Activated CD4-positive, alpha-beta T cell treated with anti-CD3 and anti-CD28 coated beads for 24 hours (primary cell): ENCODE data around the gene ERLEC1.
"Not testable (repeated sequence)": the region's sequence is repeated elsewhere in the genome, so short reads cannot be mapped to it uniquely, and the experiment has no call there.

Source experiments
- DNase-seq, 2 donors: peaks; one replicate each; pipeline ENCODE4 v3.0.0-alpha.2; 2020; ENCODE audit warnings: low read depth in 2 of 2

ERLEC1 gene

GRCh38 chr2:53782676-53783075 is 4.2 kb upstream of the ERLEC1 start:
- DNase-seq = no peak

- no peak for DNase-seq
Observed at GRCh38 chr2:53784436-53784835, 2.4 kb upstream of the ERLEC1 start.

- DNase-seq = no peak
Observed at GRCh38 chr2:53785366-53785765, 1.5 kb upstream of the ERLEC1 start.

DNA sequence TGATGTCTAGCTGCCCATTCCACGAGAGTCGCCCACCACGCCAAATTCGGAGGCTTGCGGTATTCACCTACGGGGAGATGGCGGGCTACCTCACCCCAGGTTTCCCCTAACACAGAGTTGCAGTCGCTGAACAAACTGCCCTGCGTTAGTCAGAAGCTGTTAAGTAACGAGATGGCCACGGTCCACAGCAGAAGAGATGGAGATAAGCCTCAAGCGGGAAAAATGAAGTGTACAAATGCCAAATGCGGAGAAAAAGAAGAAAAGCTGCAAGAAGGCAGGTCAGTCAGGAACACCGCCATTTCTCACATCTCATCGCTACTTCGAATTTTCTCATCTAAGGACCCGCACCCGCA is 516 bp upstream of the ERLEC1 start:
- DNase-seq = no peak

GRCh38 chr2:53787614-53788289 is 908 bp downstream of the ERLEC1 start:
- no peak for DNase-seq

DNA sequence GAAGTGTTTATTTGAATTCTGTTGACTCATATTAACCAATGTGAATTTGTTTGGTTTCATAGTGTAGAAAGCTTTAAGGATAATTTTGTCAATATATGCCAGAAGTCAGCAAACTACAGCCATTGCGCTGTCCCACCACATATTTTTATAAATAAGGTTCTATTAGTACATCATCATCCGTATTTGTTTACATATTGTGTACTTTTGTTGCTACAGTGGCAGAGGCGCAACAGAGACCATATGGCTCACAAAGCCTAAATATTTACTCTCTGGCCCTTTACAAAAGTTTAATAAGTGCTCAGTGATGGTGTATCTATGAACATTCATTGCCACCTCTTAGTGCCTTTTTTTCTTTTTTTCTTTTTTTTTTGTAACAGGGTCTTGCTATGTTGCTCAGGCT is 6.4 kb downstream of the ERLEC1 start:
- DNase-seq = no peak

DNA sequence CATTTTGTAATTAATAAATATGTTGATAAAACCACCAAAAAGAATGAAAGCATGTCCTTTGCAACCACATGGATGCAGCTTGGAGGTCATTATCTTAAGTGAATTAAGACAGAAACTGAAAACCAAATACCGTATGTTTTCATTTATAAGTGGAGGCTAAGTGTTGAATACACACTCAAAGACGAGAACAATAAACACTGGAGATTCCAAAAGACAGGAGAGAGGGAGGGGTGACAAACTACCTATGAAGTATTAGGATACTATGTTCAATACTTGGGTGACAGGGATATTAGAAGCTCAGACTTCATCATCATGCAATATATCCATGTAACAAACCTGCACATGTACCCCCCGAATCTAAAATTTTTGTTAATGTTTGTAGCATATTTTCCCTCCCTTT is 7.0 kb downstream of the ERLEC1 start:
- no peak for DNase-seq

- no peak for DNase-seq
Observed at GRCh38 chr2:53801547-53801946, 14.7 kb downstream of the ERLEC1 start.

DNA sequence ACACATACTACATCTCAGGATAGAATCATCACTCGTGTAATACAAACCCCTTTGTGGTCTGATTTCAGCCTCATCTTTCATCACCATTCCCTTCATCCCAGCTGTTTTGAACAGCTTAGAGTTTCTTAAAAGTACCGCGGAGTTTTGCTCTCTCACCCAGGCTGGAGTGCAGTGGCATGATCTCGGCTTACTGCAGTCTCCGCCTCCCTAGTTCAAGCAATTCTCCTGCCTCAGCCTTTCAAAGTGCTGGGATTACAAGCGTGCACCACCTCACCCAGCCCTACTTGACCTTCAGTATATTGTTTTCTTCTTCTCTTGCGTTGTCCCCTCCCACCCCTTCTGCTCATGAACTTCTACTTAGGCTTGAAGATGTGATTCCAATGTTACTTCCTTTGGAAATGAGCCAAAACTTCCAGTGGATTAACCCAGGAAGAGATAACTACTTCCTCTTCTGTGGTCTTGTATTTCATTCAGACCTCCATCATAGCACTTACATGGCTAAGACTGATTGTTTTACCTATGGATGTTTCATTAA is 15.8 kb downstream of the ERLEC1 start:
- DNase-seq = no peak

- DNase-seq = no peak
Observed at GRCh38 chr2:53811601-53812000, 24.8 kb downstream of the ERLEC1 start.

- no peak for DNase-seq
Observed at GRCh38 chr2:53813151-53813550, 26.3 kb downstream of the ERLEC1 start.

GRCh38 chr2:53818854-53819435 is 32.1 kb downstream of the ERLEC1 start:
- DNase-seq = no peak

- DNase-seq = no peak
Observed at GRCh38 chr2:53819634-53820033, 32.8 kb downstream of the ERLEC1 start.

DNA sequence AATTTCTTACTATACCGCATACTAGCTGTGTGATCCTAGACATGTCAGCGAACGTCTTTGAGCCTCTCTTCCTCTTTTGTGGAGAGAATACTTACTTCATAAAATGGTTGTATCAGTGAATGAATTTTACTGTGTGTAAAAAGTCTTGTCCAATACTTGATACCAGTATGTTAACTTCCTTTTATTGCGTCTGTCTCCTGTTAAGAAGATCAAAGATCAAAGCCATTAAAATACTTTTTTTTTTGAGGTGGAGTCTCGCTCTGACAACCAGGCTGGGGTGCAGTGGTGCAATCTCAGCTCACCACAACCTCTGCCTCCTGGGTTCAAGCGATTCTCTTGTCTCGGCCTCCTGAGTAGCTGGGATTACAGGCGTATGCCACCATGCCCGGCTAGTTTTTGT is 33.2 kb downstream of the ERLEC1 start:
- no peak for DNase-seq

DNA sequence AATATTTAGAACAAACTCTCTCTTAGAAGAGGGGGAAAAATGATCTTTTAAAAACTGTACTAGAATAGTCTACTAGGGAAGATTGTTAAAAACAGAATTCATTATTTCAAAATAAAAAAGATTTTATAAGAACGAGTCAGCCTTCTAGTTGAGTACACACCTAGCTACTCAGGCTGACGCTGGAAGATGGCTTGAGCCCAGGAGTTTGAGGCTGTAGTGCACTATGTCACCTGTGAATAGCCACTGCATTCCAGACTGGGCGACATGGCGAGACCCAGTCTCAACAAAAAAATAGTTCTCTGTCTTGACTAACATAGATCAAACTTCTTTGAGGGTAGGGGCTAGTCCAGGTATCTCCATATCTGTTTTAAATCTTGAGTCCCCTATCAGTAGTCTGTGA is 33.9 kb downstream of the ERLEC1 start:
- DNase-seq = no peak

DNA sequence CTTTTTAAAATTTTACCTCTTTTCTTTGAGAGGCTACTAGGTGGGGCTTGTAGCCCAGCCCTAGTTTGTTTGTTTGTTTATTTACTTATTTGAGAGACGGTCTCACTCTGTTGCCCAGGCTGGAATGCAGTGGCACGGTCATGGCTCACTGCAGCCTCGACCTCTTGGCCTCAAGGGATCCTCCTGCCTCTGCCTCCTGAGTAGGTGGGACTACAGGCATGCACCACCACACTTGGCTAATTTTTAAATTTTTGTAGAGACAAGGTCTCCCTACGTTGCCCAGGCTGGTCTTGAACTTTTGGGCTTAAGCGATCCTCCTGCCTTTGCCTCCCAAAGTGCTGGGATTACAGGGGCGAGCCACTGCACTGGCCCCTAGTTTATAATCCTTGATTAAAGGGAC is 35.0 kb downstream of the ERLEC1 start:
- DNase-seq = no peak

GRCh38 chr2:53823639-53824038 is 36.8 kb downstream of the ERLEC1 start:
- not testable (repeated sequence) for DNase-seq

- no peak for DNase-seq
Observed at GRCh38 chr2:53826030-53826410, 39.2 kb downstream of the ERLEC1 start.

DNA sequence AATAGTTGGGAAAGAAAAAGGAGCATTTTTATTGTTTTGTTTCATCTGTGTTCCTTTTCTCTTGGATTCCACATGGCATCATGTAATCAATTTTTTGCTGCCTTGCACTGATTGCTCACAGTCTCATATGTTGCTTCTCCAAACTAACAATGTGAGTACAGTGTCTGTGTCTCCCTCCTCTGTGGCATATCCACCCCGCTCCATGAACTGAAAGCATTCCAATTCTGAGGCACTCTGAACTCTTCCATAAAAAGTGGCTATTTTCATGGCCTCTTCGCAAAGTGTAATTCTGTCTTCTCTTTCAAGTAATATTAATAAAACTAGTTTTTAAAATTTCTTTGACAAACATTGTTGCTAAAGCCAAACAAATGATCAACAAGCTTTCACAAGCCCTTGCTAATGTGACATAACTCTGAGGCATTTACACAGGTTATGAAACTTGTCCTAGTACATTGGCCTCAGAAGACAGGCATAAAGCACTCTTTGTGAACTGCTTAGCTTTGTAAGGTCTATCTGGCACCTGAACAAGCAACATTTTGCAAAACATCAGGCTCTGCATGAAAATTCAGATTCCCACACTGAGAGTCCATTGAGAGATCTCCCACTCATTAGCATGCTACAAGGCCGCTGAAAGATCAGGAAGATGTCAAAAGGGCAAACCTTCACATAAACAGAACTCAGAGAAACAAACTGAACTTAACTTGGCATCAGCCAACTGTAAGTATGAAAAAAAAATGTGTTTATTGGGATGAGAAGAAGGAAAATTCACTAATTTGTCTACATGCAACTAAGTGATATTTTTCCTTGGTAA is 39.9 kb downstream of the ERLEC1 start:
- DNase-seq = no peak

GRCh38 chr2:53827398-53828175 is 40.7 kb downstream of the ERLEC1 start:
- DNase-seq = no peak

GRCh38 chr2:53828331-53828730 is 41.5 kb downstream of the ERLEC1 start:
- no peak for DNase-seq
